Activated T-helper 1 cell treated with Interleukin-2 at 50 U/mL for 16 hours (primary cell): ENCODE measurements around the gene TMEM63C.
"Not testable (repeated sequence)": the region's sequence is repeated elsewhere in the genome, so short reads cannot be mapped to it uniquely, and the experiment has no call there.

Source experiments
- DNase-seq: peaks from one replicate; pipeline ENCODE4 v3.0.0-alpha.2; 2020; ENCODE audit warnings: low read depth

The TMEM63C gene

GRCh38 chr14:77276295-77276935, 94.8 kb downstream of the TMEM63C start:
- DNase-seq = no peak

GRCh38 chr14:77276959-77277358, 95.4 kb downstream of the TMEM63C start:
- DNase-seq = no peak

GRCh38 chr14:77278461-77279230, 97.0 kb downstream of the TMEM63C start:
- no peak for DNase-seq

- DNase-seq = no peak
Observed at GRCh38 chr14:77279719-77280118, 98.1 kb downstream of the TMEM63C start.

- DNase-seq = not testable (repeated sequence)
Observed at GRCh38 chr14:77280921-77281320, 99.3 kb downstream of the TMEM63C start.

- no peak for DNase-seq
Observed at GRCh38 chr14:77281852-77282410, 100.3 kb downstream of the TMEM63C start.

- no peak for DNase-seq
Observed at GRCh38 chr14:77284066-77284465, 102.5 kb downstream of the TMEM63C start.

GRCh38 chr14:77284466-77284865, 102.9 kb downstream of the TMEM63C start:
- no peak for DNase-seq

- no peak for DNase-seq
Observed at GRCh38 chr14:77286576-77286975, 105.0 kb downstream of the TMEM63C start.

- no peak for DNase-seq
Observed at GRCh38 chr14:77290705-77291104, 109.1 kb downstream of the TMEM63C start.

GRCh38 chr14:77296155-77296554, 114.6 kb downstream of the TMEM63C start:
- DNase-seq = no peak

- no peak for DNase-seq
Observed at GRCh38 chr14:77296906-77297305, 115.3 kb downstream of the TMEM63C start.

- DNase-seq = no peak
Observed at GRCh38 chr14:77299771-77300170, 118.2 kb downstream of the TMEM63C start.

GRCh38 chr14:77301103-77301502, 119.5 kb downstream of the TMEM63C start:
- peak; percentile 18 for DNase-seq

GRCh38 chr14:77302926-77303325, 121.3 kb downstream of the TMEM63C start:
- DNase-seq = no peak

- DNase-seq = no peak
Observed at GRCh38 chr14:77303417-77304156, 122.0 kb downstream of the TMEM63C start.

- DNase-seq = no peak
Observed at GRCh38 chr14:77305696-77306095, 124.1 kb downstream of the TMEM63C start.

GRCh38 chr14:77306416-77306815, 124.8 kb downstream of the TMEM63C start:
- no peak for DNase-seq

- no peak for DNase-seq
Observed at GRCh38 chr14:77306851-77307496, 125.4 kb downstream of the TMEM63C start.
